ENCODE measurements around the gene CDC37L1. TPM values are rescaled to one million over a fixed set of nuclear protein-coding genes. Genes with fewer than 3 reads are reported as not detected.

Gene CDC37L1
- total RNA-seq, 6 experiments from 2014 or later, result 20.9 to 42.4 (median 30.8) TPM

- intact Hi-C loops (cut with DNase I), result no loop called here
- DNase-seq (no peak), ATAC-seq (no peak)
- no peak overlapping the region for H3K27ac ChIP-seq
- 92% methylated on average over 5 of the region's 6 CpGs for WGBS (ENCODE audit: insufficient coverage, low coverage, low lambda C conversion rate, missing lambda C conversion rate)
- H3K9me3 ChIP-seq, result no peaks in the 10 kb centered on the region
- H3K36me3 ChIP-seq, result peaks cover 0 to 66% (median 41%) of the 10 kb centered on the region in 4 donors
- no peaks in the 10 kb centered on the region for H3K27me3 ChIP-seq
- no peaks in the 10 kb centered on the region for H3K4me1 ChIP-seq
- no peak overlapping the region for H3K4me3 ChIP-seq
- TF ChIP-seq POLR2A (IDR thresholded peaks at IDR 0.05) (no peak), CTCF (IDR thresholded peaks at IDR 0.05) (no peak)
These were observed 39.5 kb downstream of the CDC37L1 start for GRCh38 chr9:4718911-4719310.

GRCh38 chr9:4721736-4722135 lies 42.4 kb downstream of the CDC37L1 start:
- DNase-seq (no peak), ATAC-seq (no peak)
- intact Hi-C loops (cut with DNase I), result no loop called here
- 98% methylated on average over 4 of the region's 4 CpGs for whole genome bisulfite sequencing (ENCODE audit: insufficient coverage, low coverage, low lambda C conversion rate, missing lambda C conversion rate)
- Histone ChIP-seq H3K27me3 (no peaks in the 10 kb centered on the region), H3K36me3 (peaks cover 0 to 50% (median 29%) of the 10 kb centered on the region in 4 donors), H3K9me3 (no peaks in the 10 kb centered on the region), H3K4me1 (no peaks in the 10 kb centered on the region), H3K27ac (no peak overlapping the region), H3K4me3 (no peak overlapping the region)
- TF ChIP-seq CTCF (IDR thresholded peaks at IDR 0.05), result no peak
- no peak for TF ChIP-seq POLR2A (IDR thresholded peaks at IDR 0.05)

GRCh38 chr9:4725706-4726442 lies 46.5 kb downstream of the CDC37L1 start:
- DNase-seq (no peak), ATAC-seq (no peak)
- Histone ChIP-seq H3K36me3 (peaks cover 0 to 17% (median 9%) of the 10 kb centered on the region in 4 donors), H3K27ac (no peak overlapping the region), H3K4me3 (no peak overlapping the region), H3K27me3 (no peaks in the 10 kb centered on the region), H3K4me1 (no peaks in the 10 kb centered on the region), H3K9me3 (no peaks in the 10 kb centered on the region)
- TF ChIP-seq POLR2A (IDR thresholded peaks at IDR 0.05) (no peak), CTCF (IDR thresholded peaks at IDR 0.05) (no peak)
- WGBS (ENCODE audit: insufficient coverage, low coverage, low lambda C conversion rate, missing lambda C conversion rate), result 77% methylated on average over 7 of the region's 7 CpGs
- intact Hi-C loops (cut with DNase I), result no loop called here

- H3K9me3 ChIP-seq, result no peaks in the 10 kb centered on the region
- 50% methylated on average over 1 of the region's 1 CpG for WGBS (ENCODE audit: insufficient coverage, low coverage, low lambda C conversion rate, missing lambda C conversion rate)
- no peak overlapping the region for H3K27ac ChIP-seq
- TF ChIP-seq CTCF (IDR thresholded peaks at IDR 0.05) (no peak), POLR2A (IDR thresholded peaks at IDR 0.05) (no peak)
- intact Hi-C loops (cut with DNase I), result no loop called here
- H3K27me3 ChIP-seq, result no peaks in the 10 kb centered on the region
- no peak overlapping the region for H3K4me3 ChIP-seq
- no peak for ATAC-seq
- DNase-seq, result no peak
- H3K36me3 ChIP-seq, result peaks cover 0 to 8% (median 3%) of the 10 kb centered on the region in 4 donors
- H3K4me1 ChIP-seq, result no peaks in the 10 kb centered on the region
These were observed 48.2 kb downstream of the CDC37L1 start for GRCh38 chr9:4727593-4727992.
